ENCODE data around the gene ZMAT3.
A peak's percentile ranks its signal among the peaks of the same experiment; 100 is the strongest.
"Not testable (repeated sequence)": the region's sequence is repeated elsewhere in the genome, so short reads cannot be mapped to it uniquely, and the experiment has no call there.

Gene ZMAT3, protein sequence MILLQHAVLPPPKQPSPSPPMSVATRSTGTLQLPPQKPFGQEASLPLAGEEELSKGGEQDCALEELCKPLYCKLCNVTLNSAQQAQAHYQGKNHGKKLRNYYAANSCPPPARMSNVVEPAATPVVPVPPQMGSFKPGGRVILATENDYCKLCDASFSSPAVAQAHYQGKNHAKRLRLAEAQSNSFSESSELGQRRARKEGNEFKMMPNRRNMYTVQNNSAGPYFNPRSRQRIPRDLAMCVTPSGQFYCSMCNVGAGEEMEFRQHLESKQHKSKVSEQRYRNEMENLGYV

DNA sequence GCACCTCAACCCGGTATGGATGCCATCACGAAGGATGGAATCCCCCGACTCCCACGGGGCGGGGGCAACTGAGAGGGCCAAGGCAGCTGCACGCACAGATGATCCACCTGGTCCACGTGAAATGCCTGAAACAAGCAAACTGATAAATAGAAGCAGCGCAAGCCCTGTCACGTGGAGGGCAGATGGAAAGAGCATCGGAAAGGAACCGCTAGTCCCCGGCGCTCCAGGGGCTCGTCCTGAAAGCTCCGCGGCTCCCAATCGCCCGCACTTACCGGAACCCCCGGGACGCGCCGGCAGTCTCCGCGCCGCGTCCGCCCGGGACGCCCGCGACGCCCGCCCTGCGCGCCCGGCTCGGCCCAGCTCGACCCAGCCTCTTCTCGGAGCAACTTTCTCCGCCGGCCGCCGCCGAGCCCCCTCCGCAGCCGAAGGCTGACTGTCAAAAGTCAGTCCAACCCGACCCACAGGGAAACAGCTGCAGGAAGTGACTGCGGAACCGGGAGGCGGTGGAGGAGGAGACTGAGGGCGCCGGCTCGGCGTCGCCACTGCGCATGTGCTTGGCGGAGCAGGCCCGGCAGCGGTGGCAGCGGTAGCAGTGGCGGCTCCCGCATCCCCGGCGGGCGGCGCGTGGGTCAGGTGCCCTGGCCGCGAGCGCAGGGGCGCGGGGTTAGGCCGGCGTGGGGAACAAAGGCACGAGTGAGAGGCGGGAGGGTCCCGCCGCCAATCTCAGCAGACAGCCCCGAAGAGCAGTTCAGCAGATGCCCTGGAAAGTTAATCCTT is at the start of gene ZMAT3:
Gene ZMAT3 (minus strand): TSS at position 487 of the 777 bp plus-strand sequence. CDS start 4,057 bp downstream, outside the sequence.
- peak; percentile 51 for DNase-seq

DNA sequence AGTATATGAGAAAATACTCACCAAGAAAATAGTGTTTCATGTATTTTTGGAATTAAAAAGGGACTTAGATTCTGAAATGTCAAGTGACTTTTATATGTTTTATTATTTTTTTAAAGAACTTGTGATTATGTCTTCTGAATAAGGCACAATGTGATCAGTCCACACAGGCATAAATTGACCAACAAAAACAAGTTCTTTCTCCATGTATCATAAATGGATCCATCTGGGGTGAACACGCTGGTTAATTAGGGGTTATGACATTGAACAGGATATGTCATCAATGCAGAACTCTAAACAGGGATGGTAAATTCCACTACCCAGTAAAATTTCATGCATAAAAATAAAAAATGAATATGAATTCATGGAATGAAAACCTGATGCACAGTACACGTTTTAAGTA is 45.2 kb upstream of the ZMAT3 start:
- DNase-seq: no peak

DNA sequence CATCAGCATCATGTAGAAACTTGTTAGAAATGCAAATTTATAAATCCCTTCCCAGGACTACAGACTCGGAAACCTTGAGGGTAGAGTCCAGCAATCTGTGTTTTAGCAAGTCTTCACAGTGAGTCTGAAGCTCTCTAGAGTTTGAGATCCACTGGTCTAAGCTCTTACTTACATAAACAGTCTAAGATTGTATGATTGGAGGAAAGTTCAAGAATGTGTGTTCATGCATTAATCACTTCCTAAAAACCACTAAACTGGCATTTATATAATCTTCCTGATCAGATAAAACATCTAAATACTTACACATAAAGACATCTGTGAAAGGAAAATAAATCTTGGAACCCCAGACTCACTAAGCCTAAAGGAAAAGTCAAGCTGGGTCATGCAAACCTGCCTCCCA is 43.8 kb upstream of the ZMAT3 start:
- DNase-seq: not testable (repeated sequence)

DNA sequence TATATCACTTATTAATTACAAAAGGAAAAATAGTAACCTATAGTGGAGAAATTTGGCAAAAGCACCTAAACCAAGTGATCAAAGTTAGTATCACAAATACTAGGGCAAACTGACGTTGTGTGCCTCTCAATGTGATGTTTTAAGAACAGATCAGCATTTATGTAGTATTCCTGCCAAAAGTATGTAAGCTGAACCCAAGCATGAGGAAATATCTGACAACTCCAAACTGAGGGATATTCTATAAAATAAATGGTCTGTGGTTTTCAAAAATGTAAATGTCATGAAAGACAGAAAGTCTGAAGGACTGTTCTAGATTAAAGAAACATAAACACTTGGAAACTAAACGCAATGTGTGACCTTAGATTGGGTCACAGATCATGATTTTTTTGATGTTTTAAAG is 42.3 kb upstream of the ZMAT3 start:
- no peak for DNase-seq

DNA sequence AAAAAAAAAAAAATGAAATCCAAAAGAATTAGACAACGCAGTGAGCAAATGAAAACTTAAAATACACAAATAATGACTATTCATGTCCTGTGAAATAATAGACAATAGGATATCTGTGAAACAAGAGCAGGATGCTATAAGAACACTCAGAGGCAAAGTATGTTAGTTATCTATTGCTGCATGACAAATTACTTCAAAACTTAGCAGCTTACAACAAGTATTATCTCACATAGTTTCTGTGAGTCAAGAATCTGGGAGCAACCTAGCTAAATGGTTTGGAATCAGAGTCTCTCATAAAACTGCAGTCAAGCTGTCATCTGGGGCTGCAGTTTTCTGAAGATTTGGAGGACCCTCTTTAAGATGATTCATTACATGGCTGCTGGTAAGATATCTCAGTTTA is 36.5 kb upstream of the ZMAT3 start:
- DNase-seq: no peak

DNA sequence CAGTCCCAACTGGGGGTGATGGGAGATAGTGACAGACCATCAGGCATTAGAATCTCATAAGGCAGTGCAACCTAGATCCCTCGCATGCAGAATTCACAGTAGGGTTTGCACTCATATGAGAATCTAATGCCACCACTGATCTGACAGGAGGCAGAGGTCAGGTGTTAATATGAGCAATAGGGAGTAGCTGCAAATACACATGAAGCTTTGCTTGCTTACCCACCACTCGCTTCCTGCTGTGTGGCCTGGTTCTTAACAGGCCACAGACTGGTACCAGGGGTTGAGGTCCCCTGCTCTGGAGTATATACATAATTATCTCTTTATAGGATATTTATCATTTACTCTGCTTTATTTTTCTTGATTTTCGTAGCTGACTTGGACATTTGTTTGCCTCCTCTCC is 36.0 kb upstream of the ZMAT3 start:
- DNase-seq: no peak

DNA sequence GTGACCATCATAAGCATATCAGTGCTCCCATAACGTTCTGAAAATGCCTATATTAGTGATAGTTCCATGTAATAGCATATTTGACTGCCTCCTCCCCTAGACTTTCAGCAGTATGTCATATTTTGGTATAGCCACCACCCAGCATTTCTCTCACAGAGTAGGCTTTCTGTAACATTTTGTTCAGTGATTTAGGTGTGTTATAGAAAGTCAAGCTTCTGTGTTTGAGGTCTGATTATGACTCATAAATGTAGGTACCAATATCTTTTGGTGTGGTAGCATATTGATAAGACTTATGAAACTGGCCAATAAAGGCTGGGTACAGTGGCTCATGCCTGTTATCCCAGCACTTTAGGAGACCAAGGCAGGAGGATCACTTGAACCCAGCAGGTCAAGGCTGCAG is 34.3 kb upstream of the ZMAT3 start:
- DNase-seq: no peak

DNA sequence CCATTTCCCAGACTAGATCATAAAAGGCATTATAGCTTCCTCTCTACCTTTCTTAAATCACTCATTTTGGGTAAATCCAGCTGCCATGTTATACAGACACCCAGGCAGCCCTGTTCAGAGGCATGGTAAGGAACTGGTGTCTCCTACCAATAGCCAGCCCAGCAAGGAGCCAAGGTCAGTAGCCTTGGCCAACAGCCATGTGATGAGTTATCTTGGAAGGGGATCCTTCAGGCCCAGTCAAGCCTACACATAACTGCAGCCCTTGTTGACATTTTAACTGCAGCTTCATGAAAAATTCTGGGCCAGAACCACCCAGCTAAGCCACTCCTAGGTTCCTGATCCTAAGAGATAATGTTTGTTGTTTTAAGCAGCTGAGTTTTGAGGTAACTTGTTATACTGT is 29.0 kb upstream of the ZMAT3 start:
- no peak for DNase-seq

DNA sequence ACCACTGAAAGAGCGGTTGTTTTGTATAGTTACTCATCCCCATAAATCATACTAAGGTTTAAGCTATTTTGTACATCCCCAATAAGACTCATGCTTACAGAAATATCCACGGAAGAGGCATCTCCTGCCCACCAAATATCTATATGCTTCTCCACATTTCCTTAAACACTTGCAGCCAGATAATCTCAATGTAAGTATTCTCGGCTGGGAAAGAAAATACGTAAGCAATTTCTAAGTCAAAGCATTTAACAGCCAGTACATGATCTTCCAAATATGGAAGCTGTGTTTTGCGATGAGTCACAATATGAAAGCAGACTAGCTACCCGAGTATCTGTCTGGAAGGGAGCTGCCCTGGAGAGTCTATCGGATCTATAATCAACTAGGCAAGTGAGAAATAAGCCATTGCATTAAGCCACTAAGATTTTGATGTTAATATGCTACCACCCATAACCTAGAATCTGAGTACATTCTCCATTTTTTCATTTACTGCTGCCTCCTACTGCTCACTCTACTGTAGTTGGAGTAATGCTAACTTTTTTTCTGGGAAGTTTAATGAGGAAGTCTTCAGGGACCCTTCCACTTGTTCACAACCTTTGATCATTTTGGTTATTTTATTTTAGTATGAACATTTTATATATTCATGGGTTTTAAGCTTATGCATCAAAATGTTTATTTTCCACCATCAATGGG is 26.9 kb upstream of the ZMAT3 start:
- DNase-seq: no peak

DNA sequence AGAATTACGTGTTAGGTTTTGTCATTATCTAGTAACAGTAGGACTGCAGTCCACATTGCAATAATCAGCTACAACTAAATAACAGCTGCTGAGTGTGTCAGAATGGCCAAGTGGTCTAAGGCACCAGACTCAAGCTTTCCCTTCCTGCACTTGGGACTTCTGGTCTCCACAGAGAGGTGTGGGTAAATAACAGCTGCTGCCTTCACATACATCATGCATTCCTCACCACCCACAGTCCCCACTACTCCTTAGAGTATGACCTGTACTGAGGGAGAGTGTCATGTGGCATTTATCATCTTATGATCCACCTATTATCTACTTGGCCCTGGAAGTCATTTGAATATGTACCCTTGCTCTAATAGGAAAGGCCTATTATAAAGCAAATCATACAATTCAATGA is 22.2 kb upstream of the ZMAT3 start:
- no peak for DNase-seq

DNA sequence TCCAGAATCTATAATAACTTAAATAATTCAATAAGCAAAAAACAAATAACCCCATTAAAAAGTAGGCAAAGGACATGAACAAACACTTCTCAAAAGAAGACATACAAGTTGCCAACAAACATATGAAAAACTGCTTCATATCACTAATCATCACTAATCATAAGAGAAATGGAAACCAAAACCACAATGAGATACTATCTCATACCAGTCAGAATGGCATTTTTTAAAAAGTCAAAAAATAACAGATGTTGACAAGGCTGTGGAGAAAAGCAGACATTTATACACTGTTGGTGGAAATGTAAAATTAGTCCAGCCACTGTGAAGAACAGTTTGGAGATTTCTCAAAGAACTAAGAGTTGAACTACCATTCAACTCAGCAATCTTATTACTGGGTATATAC is 19.5 kb upstream of the ZMAT3 start:
- DNase-seq: no peak

DNA sequence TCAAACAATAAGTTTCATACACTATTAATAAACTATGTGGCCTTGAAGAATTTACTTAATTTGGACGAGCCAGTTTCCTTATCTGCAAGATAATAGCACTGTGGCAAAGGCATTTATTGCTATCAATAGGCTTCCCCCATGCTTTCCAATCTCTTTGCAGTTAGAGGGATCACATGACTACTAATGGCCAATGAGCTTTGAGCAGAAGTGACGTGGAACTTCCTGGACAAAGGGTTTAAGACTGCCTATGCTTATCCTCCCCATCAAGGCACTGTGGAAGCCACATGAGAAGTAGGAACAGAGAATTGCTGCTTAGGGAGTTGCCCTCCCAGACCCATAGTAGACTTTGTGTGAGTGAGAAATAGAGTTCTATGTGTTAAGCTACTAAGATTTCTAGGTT is 16.7 kb upstream of the ZMAT3 start:
- DNase-seq: no peak

DNA sequence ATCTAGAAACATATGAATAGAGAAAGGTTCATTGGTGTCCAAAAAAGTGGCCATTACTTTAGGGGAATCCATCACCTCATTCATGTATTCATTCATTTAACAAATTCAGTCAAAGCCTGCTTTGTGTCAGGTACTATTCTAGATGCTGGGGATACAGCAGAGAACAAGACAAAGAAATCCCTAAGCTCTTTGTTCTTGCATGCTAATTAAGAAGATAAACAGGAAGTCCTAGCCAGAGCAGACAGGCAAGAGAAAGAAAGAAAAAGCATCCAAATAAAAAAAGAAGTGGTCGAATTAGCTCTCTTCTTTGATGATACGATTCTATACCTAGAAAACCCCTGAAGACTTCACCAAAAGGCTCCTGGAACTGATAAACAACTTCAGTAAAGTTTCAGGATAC is 12.4 kb upstream of the ZMAT3 start:
- no peak for DNase-seq

DNA sequence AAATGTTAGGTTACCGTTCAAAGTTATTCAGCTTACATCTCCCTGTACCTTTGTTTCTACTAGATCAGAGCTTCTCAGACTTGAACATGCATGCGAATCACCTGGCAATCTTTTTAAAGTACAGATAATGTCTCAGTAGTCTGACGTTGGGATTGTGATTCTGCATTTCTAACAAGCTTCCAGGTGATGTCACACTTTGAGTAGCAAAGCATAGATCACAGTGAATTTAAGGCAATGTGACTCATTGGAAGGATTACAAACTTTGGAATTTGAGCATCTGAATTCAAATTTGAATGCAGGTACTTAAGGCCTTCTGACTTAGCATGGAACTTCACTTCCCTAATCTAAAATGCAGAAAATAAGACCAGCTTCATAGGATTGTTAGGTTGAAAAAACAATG is 10.8 kb upstream of the ZMAT3 start:
- DNase-seq: no peak

DNA sequence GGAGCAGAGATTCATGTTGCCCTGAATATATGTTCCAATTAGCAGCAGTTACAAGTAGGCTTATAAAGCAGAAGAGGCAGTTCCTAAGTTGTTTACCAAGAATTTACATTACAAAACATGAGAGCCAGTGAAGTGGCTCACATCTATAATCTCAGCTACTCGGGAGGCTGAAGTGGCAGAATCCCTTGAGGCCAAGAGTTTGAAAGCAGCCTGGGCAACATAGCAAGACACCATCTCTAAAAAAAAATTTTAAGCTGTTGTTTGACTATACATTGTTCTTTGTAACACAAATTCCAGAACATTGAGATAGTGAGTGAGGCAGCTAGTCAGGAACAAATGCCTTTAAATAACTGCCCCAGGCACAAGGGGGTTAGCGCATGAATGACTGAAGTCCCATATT is 10.3 kb upstream of the ZMAT3 start:
- DNase-seq: no peak

DNA sequence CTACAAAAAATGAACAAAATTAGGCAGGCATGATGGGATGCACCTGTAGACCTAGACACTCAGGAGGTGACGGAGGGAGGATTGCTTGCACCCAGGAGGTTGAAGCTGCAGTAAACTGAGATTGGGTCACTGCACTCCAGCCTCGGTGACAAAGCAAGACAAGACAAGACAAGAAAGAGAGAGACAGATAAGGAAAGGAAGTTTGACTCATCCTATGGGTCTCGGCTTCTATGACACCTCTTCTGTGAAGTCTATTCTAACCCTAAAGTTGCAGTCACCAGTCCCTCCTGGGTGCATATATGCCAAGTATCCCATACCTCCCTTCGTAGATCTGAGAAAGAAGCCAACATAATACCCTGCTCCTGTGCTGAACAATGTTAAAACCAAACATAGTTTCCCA is 7.9 kb upstream of the ZMAT3 start:
- DNase-seq: no peak

DNA sequence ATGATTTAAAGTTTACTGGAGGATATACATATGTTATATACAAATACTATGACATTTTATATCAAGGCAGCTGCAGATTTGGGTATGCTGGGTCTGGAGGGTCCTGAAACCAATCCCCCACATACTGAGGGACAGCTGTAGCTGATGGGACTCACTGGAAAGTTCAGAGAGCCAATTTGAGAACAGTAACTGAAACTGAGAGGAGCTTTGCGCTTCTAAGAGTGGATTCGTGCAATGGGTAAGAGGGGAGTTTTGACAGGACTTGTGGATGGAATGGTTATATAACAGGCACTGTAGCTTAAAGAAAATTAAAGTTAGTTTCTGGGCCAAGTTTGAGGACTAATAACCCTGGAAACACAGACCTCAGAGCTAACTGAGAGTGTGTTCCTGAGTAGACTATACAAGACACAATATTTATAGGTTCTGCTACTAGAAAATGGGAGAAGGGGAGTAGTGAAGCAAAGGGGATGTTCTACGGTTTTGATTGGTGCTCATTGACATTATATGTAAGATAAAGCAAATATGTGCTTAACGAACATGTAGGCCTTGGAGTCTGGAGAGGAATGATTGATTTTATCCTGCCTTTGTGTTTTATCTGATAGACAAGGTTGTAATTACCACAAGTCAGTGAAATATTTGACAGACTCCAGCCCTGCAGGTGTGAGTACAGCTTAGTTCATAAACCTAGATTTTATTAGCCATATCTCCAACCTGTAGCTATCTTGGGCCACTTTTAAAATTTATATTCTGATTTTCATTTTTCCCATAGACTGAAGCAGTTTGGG is 4.8 kb upstream of the ZMAT3 start:
- no peak for DNase-seq

DNA sequence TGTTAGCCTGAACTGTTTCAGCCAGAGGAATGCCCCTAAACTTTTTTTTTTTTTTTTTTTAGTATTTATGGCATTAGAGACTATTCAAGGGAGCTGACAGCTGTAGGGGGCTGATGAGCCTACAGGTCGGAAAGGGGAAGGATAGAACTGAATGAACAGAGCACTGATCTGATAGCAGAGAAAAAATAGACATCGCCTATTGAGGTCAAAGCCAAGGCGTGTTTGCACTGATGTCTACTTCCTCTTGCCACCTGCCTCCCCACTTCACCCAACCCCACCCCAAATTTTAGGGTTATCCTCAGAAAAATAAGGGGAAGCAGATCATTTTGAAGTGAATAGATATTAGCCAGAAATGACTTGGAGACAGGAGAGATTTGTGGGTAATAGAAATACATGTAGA is 3.0 kb upstream of the ZMAT3 start:
- no peak for DNase-seq

DNA sequence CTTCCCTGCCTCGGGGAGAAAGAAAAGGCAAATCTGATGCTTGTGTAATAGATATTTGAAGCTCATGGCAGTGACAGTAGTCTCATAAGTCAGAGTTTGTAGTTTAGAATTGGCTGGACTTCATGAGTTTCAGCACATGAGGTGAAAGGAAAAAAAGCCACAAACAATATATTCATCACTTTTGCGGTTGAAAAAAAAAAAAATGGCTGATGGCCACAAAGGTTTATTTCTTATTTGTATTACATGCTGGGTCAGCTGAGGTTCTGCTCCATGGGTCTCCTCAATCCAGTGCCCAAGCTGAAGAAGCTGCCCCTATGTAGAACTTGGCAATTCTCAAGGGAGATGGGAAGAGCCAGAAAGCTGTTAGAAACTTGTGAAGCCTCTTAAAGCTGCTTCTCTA is 2.2 kb upstream of the ZMAT3 start:
- no peak for DNase-seq

DNA sequence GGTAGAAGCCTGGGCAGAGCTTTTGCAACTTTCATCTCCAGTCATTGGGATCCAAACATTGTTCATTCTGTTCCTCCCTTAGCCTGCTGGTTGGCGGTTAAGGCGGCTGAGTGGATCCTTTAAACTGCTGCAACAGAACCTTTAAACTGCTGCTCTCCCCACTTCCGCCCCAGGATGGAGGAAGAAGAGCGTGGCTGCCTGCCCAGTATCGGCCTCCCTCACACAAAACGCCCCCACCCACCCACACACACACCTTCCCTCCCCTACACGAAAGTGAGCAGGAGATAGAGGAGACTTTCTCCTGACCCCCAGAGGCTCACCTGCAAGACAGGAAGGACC is 460 bp upstream of the ZMAT3 start:
- peak; percentile 47 for DNase-seq

DNA sequence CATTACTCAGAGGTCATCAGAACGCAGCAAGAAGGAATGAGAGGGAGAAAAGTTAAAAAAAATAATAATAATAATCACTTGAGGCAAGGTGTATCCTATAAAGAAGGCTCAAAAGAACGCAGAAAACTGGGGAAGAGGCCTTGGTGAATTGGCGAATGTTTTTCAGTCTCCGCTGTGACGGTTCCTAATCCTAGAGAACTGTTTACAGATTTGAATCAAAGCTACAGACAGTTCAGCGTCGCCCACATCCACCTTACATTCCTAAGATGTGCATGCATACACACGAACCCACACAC is 634 bp downstream of the ZMAT3 start:
- DNase-seq: no peak

DNA sequence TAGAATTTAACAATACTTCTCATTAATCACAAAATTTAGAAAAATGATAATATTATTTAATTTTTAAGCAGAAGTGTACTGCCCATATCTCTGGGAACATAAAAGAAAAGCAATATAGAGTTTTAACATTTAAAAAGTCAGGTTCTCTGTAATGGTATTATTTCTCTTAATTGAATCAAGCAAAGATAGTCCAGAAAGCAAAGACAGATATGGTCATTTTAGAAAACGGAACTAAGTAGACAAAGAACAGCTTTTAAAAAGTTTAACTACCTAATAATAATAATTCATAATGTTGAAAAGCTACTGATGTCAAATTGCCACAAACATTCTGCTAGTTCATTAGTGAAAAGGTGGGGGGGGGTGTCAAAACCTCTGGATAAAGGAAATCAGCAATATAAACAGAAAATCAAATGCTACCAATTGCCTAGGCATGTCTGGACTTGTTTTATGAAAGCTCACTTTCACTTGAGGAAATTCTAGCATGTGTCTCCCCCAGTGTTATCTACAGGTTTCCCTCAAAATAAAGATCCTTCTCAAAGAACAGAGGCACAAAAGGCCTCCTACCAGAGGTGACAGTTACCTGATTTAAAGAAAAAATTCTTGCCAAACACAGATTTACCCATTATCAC is 1.7 kb downstream of the ZMAT3 start:
- DNase-seq: no peak

Measured in DMS 273 treated with DMSO at 0.1 percent for 48 hours (cell line).